ENCODE results near the gene PARVG.

The PARVG gene

DNA sequence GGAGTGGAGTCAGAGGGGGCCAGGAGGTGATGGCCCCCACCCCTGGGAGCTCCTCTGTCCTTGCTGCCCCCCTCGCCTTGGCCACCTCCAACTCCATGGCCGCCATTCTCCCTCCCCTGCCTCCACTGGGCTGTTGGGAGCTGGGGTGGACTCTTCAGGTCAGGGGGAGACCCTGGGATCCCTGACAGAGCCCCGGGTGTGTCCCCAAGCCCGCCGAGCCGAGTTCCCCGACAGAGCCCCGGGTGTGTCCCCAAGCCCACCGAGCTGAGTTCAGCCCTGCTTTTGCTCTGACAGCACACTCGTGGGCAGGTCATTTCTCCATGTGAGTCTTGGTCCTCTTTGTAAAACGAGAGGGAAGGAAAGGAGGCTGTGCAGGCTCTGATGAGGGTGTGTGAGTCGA, 13.2 kb upstream of the PARVG start:
- H3K36me3 ChIP-seq (ENCODE audit: insufficient read depth, low read length) = no peaks in the 10 kb centered on the region
- H3K27ac ChIP-seq (ENCODE audit: low read depth, low read length) = no peak overlapping the region
- H3K4me3 ChIP-seq (ENCODE audit: low read depth in 1 of 2, low read length in 2 of 2) = no peak overlapping the region
- no peaks in the 10 kb centered on the region for H3K27me3 ChIP-seq (ENCODE audit: control insufficient read depth in 1 of 2, insufficient read depth in 2 of 2, low read length in 2 of 2)
- H3K9me3 ChIP-seq (ENCODE audit: low read length) = no peaks in the 10 kb centered on the region
- H3K9ac ChIP-seq (ENCODE audit: low read length) = no peak overlapping the region
- no peaks in the 10 kb centered on the region for H3K4me1 ChIP-seq (ENCODE audit: insufficient read depth, low read length)

DNA sequence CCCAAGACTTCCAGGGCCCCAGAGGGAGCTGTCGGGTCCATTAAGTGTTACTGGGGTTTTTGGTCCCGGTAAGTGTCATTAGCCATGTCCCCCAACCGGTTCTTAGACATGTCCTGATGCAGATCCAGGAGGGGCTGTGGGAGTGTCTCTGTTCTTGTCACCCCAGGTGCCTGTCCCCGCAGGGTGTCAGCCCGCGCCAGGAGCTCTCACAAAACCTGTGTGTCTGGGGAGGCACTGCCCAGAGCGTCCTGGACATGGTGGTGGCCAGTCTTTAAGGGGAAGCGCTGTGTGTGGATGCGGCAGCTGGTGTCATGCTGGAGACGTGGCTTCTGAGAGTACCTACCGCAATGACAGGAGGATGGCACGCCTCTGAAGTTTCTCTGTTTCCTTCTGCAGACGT, 12.5 kb upstream of the PARVG start:
- no peak overlapping the region for H3K4me3 ChIP-seq (ENCODE audit: low read depth in 1 of 2, low read length in 2 of 2)
- no peak overlapping the region for H3K27ac ChIP-seq (ENCODE audit: low read depth, low read length)
- no peaks in the 10 kb centered on the region for H3K36me3 ChIP-seq (ENCODE audit: insufficient read depth, low read length)
- H3K9me3 ChIP-seq (ENCODE audit: low read length) = no peaks in the 10 kb centered on the region
- H3K4me1 ChIP-seq (ENCODE audit: insufficient read depth, low read length) = no peaks in the 10 kb centered on the region
- no peaks in the 10 kb centered on the region for H3K27me3 ChIP-seq (ENCODE audit: control insufficient read depth in 1 of 2, insufficient read depth in 2 of 2, low read length in 2 of 2)
- no peak overlapping the region for H3K9ac ChIP-seq (ENCODE audit: low read length)

DNA sequence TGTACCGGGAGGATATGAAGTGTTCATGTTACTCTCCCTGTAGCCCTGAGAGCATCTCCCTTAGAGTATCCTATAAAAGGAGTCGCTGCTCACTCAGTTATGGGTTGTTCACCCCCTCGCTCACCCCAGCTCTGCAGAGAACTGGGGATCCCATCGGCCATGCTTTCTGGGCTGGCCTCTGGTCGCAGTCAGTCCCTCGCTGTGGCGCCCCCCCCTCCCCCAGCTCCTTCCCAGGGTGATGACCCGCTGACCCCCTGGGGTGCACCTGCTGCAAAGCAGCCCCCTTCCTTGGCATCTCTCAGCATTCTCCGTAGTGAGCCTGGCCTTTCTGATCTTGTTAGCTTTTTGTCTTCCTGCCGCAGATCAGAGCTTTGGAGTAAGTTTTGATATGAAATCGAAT, 10.3 kb upstream of the PARVG start:
- Histone ChIP-seq H3K4me3 (ENCODE audit: low read depth in 1 of 2, low read length in 2 of 2) (no peak overlapping the region), H3K9me3 (ENCODE audit: low read length) (no peaks in the 10 kb centered on the region), H3K9ac (ENCODE audit: low read length) (no peak overlapping the region), H3K27me3 (ENCODE audit: control insufficient read depth in 1 of 2, insufficient read depth in 2 of 2, low read length in 2 of 2) (no peaks in the 10 kb centered on the region), H3K4me1 (ENCODE audit: insufficient read depth, low read length) (no peaks in the 10 kb centered on the region), H3K27ac (ENCODE audit: low read depth, low read length) (no peak overlapping the region), H3K36me3 (ENCODE audit: insufficient read depth, low read length) (no peaks in the 10 kb centered on the region)

DNA sequence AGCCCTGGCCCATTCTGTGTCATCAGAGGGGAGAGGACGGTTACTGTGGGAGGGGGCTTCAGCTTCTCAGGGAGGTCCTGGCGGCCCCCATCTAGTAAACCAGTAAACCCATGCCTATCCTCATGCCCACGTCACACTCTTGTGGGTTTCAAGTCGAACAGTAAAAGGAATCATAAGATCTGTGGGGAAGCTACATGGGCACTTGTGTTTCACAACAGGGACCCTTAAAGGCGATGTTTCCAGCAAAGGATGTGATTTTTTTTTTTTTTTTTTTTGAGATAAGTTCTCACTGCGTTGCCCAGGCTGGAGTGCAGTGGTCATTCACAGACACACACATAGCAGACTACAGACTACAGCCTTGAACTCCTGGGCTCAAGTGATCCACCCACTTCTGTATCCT, 9.2 kb upstream of the PARVG start:
- no peaks in the 10 kb centered on the region for H3K4me1 ChIP-seq (ENCODE audit: insufficient read depth, low read length)
- no peaks in the 10 kb centered on the region for H3K36me3 ChIP-seq (ENCODE audit: insufficient read depth, low read length)
- H3K27ac ChIP-seq (ENCODE audit: low read depth, low read length) = no peak overlapping the region
- no peaks in the 10 kb centered on the region for H3K9me3 ChIP-seq (ENCODE audit: low read length)
- H3K9ac ChIP-seq (ENCODE audit: low read length) = no peak overlapping the region
- no peak overlapping the region for H3K4me3 ChIP-seq (ENCODE audit: low read depth in 1 of 2, low read length in 2 of 2)
- no peaks in the 10 kb centered on the region for H3K27me3 ChIP-seq (ENCODE audit: control insufficient read depth in 1 of 2, insufficient read depth in 2 of 2, low read length in 2 of 2)

DNA sequence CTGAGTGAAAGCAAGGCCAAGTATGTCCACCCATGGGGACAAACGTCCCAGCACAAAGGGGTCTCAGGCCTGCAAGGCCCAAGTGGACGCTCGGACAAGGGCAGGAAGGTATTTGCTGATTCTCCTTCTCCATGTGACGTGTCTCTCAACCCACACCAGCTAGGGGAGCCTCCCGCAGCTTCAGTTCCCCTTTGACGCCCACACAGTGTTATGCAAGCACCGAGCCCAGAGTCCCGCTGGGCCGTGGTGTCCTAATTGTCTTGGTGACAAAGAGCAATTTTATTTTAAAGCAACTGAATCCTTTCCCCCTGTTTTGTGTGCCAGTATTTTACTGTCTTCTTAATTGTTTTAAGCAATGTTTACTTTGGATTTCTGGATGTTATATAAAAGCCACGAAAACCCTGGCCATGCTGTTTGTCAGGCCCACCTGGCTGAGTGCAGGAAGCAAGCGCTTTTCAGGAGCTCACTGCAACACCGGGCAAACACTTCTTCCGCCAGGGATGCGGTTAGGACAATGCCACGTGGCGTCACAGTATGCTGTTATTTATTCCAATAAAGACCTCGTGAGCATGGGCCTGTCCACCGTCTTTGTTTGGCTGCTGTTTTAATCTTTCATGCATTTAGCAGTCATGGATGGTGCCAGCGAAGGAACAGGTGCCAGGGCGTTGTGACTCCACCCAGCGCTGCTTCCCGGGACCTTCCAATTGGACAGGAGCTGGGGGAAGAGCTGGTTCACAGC, 8.2 kb upstream of the PARVG start:
- Histone ChIP-seq H3K9ac (ENCODE audit: low read length) (no peak overlapping the region), H3K27me3 (ENCODE audit: control insufficient read depth in 1 of 2, insufficient read depth in 2 of 2, low read length in 2 of 2) (no peaks in the 10 kb centered on the region), H3K4me3 (ENCODE audit: low read depth in 1 of 2, low read length in 2 of 2) (no peak overlapping the region), H3K4me1 (ENCODE audit: insufficient read depth, low read length) (no peaks in the 10 kb centered on the region), H3K9me3 (ENCODE audit: low read length) (no peaks in the 10 kb centered on the region), H3K36me3 (ENCODE audit: insufficient read depth, low read length) (no peaks in the 10 kb centered on the region), H3K27ac (ENCODE audit: low read depth, low read length) (no peak overlapping the region)

DNA sequence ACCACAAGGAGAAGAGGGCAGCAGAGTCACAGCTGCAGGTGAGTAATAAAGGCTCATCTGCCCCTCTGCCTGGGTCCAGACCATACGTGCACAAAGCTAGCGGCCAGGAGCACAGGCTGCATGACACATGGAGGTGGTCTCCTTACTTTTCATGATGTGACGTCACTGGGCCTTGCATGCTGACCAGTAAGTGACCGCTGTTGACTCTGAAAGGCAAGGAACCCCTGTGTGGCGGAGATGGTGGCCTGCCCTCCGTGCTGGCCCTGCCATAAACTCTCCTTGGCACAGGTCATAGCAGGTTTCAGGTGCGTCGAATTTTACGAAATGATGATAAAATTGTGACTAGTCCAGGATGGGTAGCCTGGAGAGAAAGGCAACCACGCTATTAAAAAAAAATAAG, 7.6 kb upstream of the PARVG start:
- H3K27ac ChIP-seq (ENCODE audit: low read depth, low read length) = no peak overlapping the region
- no peaks in the 10 kb centered on the region for H3K4me1 ChIP-seq (ENCODE audit: insufficient read depth, low read length)
- no peak overlapping the region for H3K9ac ChIP-seq (ENCODE audit: low read length)
- H3K9me3 ChIP-seq (ENCODE audit: low read length) = no peaks in the 10 kb centered on the region
- H3K4me3 ChIP-seq (ENCODE audit: low read depth in 1 of 2, low read length in 2 of 2) = no peak overlapping the region
- H3K27me3 ChIP-seq (ENCODE audit: control insufficient read depth in 1 of 2, insufficient read depth in 2 of 2, low read length in 2 of 2) = no peaks in the 10 kb centered on the region
- no peaks in the 10 kb centered on the region for H3K36me3 ChIP-seq (ENCODE audit: insufficient read depth, low read length)

DNA sequence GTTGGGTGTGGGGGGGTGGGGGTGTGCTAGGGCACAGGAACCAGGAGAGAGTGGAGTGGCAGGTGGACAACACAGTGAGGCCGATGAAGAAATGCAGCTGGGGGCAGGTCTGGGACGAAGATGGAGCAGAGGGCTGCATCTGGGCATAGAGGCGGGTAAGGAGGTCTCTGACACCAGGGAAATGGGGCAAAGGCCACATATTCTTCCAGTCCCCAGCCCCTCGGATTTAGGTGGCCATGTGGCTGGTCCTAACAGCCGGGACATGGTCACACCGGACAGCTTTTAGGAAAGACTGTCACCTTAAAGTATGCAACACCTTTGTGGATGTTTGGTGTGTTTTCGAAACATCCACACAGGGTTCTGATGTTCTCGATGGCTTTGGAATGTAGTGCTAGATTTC, 5.0 kb upstream of the PARVG start:
- Histone ChIP-seq H3K9me3 (ENCODE audit: low read length) (no peaks in the 10 kb centered on the region), H3K27me3 (ENCODE audit: control insufficient read depth in 1 of 2, insufficient read depth in 2 of 2, low read length in 2 of 2) (no peaks in the 10 kb centered on the region), H3K27ac (ENCODE audit: low read depth, low read length) (no peak overlapping the region), H3K4me1 (ENCODE audit: insufficient read depth, low read length) (no peaks in the 10 kb centered on the region), H3K36me3 (ENCODE audit: insufficient read depth, low read length) (no peaks in the 10 kb centered on the region), H3K9ac (ENCODE audit: low read length) (no peak overlapping the region), H3K4me3 (ENCODE audit: low read depth in 1 of 2, low read length in 2 of 2) (no peak overlapping the region)

DNA sequence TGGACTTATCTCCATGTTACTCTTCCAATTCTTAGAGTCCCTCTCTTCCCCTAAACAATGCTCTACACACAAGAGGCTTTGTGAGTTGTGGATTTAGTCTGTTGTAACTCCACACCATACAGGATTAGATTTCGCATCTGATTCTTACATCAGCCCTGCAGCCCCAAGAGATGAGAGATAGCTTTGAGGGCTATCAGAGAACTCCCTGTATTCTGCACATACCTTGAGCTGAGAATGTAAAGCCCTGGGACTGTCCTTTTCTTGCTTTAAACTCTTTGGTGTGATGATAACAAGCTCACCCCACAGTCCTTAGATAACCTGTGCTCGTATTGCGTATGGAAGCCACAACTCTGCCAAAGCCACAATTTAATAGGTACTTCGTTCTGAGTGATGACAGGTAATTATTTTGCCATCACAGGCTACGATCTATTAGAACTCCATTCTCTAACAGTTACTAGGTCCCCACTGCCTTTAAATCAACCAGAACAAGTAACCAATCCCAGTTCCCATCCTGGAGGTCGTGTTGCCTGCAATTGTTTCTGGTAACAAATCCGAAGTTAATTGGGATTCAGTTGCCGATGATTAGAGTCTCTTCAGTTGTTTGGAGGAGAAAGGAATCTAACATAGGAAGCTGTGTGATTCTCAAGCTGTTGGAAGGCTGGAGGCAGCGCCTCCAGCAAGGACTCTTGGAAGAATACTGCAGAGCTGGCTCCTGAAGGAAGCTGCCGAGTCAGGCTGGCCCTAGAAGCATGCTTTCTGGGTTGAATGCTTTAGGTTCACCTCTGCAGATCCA, 1.3 kb upstream of the PARVG start:
- Histone ChIP-seq H3K27me3 (ENCODE audit: control insufficient read depth in 1 of 2, insufficient read depth in 2 of 2, low read length in 2 of 2) (no peaks in the 10 kb centered on the region), H3K9me3 (ENCODE audit: low read length) (no peaks in the 10 kb centered on the region), H3K9ac (ENCODE audit: low read length) (no peak overlapping the region)

DNA sequence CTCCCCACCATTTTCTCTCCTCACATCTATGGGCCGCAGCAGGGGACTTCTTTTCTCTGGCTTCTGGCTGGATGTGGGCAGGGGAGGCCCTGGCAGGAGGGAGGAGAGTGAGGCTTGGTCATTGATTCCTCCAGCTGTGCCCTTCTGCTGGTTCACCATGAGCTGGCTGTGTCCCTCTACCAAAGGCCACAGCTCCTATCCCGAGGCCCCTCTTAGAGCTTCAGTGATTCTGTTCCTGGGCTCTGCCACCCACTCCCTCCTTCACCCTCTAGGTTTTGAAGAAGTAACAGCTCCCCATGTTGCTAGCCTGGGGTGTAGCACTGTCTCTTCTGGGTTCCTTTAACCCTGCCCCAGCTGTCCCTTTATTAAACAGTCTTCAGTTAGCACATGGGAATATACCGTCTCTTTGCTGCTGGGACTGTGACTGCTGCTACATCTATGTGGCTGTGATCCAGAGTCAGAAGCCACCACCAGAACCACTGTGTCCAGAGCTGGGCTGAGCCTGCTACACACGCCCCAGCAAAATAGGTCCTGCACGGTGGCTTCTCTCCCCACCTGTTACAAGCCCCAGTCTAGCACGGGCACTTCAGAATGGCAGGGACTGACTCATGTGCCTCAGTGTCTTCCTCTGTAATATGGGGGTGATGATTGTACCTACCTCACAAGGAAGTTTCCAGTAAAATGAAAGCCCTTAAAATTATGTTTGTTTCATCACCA, 578 bp upstream of the PARVG start:
- H3K9me3 ChIP-seq (ENCODE audit: low read length) = no peaks in the 10 kb centered on the region
- H3K27me3 ChIP-seq (ENCODE audit: control insufficient read depth in 1 of 2, insufficient read depth in 2 of 2, low read length in 2 of 2) = no peaks in the 10 kb centered on the region
- H3K9ac ChIP-seq (ENCODE audit: low read length) = no peak overlapping the region
- no peak overlapping the region for H3K4me3 ChIP-seq (ENCODE audit: low read depth in 1 of 2, low read length in 2 of 2)
- H3K27ac ChIP-seq (ENCODE audit: low read depth, low read length) = no peak overlapping the region
- H3K4me1 ChIP-seq (ENCODE audit: insufficient read depth, low read length) = no peaks in the 10 kb centered on the region
- no peaks in the 10 kb centered on the region for H3K36me3 ChIP-seq (ENCODE audit: insufficient read depth, low read length)

More for the DNA sequence above, 1.3 kb upstream of the PARVG start:
- H3K36me3 ChIP-seq (ENCODE audit: insufficient read depth, low read length) = no peaks in the 10 kb centered on the region
- H3K4me1 ChIP-seq (ENCODE audit: insufficient read depth, low read length) = no peaks in the 10 kb centered on the region
- H3K4me3 ChIP-seq (ENCODE audit: low read depth in 1 of 2, low read length in 2 of 2) = no peak overlapping the region
- no peak overlapping the region for H3K27ac ChIP-seq (ENCODE audit: low read depth, low read length)

DNA sequence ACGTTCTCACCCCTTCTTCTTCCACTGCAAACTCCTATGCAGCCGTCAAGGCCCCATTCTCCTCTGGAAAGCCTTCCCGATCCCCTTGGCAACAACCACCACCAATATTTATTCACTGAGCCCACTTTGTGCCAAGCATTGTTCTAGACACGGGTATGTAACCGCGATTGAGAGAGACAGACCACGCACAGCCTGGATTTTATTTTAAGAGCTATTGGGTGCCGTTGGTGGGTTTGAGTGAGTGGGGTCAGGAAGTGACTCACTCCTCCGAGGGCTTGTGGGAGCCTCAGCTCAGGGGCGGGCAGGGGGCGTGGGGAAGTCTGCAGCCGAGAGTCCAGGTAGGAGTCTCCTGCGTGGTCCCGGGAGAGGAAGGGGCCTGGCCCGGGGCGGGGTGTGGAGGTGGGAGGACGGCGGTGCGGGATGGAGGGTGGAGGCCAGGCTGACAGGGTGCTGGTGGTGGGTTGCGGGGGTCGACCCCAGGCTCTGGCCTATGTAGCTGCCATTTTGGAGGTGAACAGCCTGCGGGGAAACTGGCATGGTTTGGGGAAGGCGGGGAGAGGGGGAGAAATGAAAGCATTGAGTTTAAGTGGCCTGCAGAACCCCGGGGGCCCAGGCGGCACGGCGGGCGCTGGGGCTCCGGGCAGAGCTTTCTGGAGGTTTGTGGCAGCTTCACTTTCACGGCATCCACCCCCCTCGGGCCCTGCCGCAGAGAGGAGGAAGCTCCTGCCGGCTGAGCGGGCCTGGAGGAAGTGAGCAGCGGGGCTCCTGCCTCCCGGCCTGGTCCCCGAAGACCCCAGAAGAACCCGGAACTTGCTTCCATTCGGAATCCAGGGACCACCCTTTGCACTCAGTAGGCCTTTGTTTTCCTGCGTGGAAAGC, 547 bp downstream of the PARVG start:
- Histone ChIP-seq H3K36me3 (ENCODE audit: insufficient read depth, low read length) (no peaks in the 10 kb centered on the region), H3K9ac (ENCODE audit: low read length) (no peak overlapping the region), H3K9me3 (ENCODE audit: low read length) (no peaks in the 10 kb centered on the region), H3K27ac (ENCODE audit: low read depth, low read length) (no peak overlapping the region), H3K4me3 (ENCODE audit: low read depth in 1 of 2, low read length in 2 of 2) (peak overlapping the region in 1 of 2 donors; percentile 8), H3K27me3 (ENCODE audit: control insufficient read depth in 1 of 2, insufficient read depth in 2 of 2, low read length in 2 of 2) (no peaks in the 10 kb centered on the region), H3K4me1 (ENCODE audit: insufficient read depth, low read length) (no peaks in the 10 kb centered on the region)
